T-cell (primary cell): ENCODE results near the gene MTURN. TPM values are rescaled to one million over a fixed set of nuclear protein-coding genes. Genes with fewer than 3 reads are reported as not detected.

Experiments used
- ATAC-seq, 4 experiments: fragments of 200-7000 bp in 3 of 4; fragments of 150-1000 bp in 1 of 4; cut with Tn5 transposase; replicated peaks in 1 of 4; 1 replicate in 3 of 4; 2 replicates in 1 of 4; pipeline ENCODE4 v1.10.0; 2021; ENCODE audit warnings: moderate library complexity in 3 of 4, mild to moderate bottlenecking in 2 of 4, moderate number of reproducible peaks in 1 of 4
- CTCF ChIA-PET, 2 donors: fragments of 300-600 bp; sonication (Branson Sonifier 250); formaldehyde crosslinking; loops; one replicate each; lab custom pipeline; 2022; ENCODE audit warnings: antibody characterized with exemption in 2 of 2; lab: Charles Lee
- POLR2A ChIA-PET, 2 donors: fragments of 300-600 bp; sonication (Branson Sonifier 250); formaldehyde crosslinking; loops; one replicate each; lab custom pipeline; 2022; ENCODE audit warnings: antibody characterized with exemption in 2 of 2; lab: Charles Lee
- DNase-seq, 35 experiments: peaks; one replicate each; pipeline versions ENCODE4 v3.0.0 to v3.0.0-alpha.2; 2013 to 2023
- H3K27ac ChIP-seq: one replicate; pipeline ENCODE4 v1.5.1; 2013; ENCODE audit warnings: low read length
- H3K27me3 ChIP-seq, 2 experiments: replicated peaks in 1 of 2; 1 replicate in 1 of 2; 2 replicates in 1 of 2; pipeline versions ENCODE4 v1.6.1 to v1.7.0; 2013; ENCODE audit warnings: low read length in 1 of 2, mixed read lengths in 1 of 2; ENCODE audit not compliant: control insufficient read depth in 2 of 2, insufficient read depth in 2 of 2; ENCODE audit errors: extremely low read depth in 1 of 2
- H3K36me3 ChIP-seq, 2 donors: 1 replicate in 1 of 2; 2 replicates in 1 of 2; pipeline versions ENCODE4 v1.6.1 to v1.7.0; 2013; ENCODE audit warnings: low read length in 1 of 2; ENCODE audit not compliant: control insufficient read depth in 2 of 2, insufficient read depth in 1 of 2; ENCODE audit errors: extremely low read depth in 1 of 2
- H3K4me1 ChIP-seq, 2 experiments: 1 replicate in 1 of 2; 2 replicates in 1 of 2; pipeline versions ENCODE4 v1.6.1 to v1.7.0; 2013; ENCODE audit warnings: low read length in 2 of 2, mixed read lengths in 1 of 2; ENCODE audit not compliant: insufficient read depth in 2 of 2, control insufficient read depth in 1 of 2; ENCODE audit errors: extremely low read depth in 1 of 2
- H3K4me3 ChIP-seq, 2 donors: 1 replicate in 1 of 2; 2 replicates in 1 of 2; pipeline versions ENCODE4 v1.5.1 to v1.7.0; 2013; ENCODE audit warnings: mild to moderate bottlenecking in 2 of 2, low read length in 1 of 2, moderate library complexity in 1 of 2; ENCODE audit not compliant: control insufficient read depth in 1 of 2; ENCODE audit errors: extremely low read depth in 1 of 2
- H3K9me3 ChIP-seq: 2 replicates; pipeline ENCODE4 v1.7.0; 2013
- H3K27ac Mint-ChIP-seq, 2 donors: one replicate each; pipeline ENCODE4 v1.8.0; 2020 to 2021; ENCODE audit warnings: mild to moderate bottlenecking in 2 of 2, mixed read lengths in 2 of 2
- H3K27me3 Mint-ChIP-seq, 2 donors: one replicate each; pipeline ENCODE4 v1.8.0; 2021 to 2022; ENCODE audit warnings: mixed read lengths in 2 of 2
- H3K36me3 Mint-ChIP-seq: one replicate; pipeline ENCODE4 v1.8.0; 2021; ENCODE audit warnings: mixed read lengths
- H3K4me1 Mint-ChIP-seq, 3 donors: one replicate each; pipeline ENCODE4 v1.8.0; 2020 to 2022; ENCODE audit warnings: mixed read lengths in 3 of 3, mild to moderate bottlenecking in 1 of 3
- H3K4me3 Mint-ChIP-seq, 3 donors: one replicate each; pipeline ENCODE4 v1.8.0; 2020 to 2022; ENCODE audit warnings: mild to moderate bottlenecking in 3 of 3, mixed read lengths in 3 of 3, moderate library complexity in 3 of 3
- H3K9me3 Mint-ChIP-seq, 3 donors: one replicate each; pipeline ENCODE4 v1.8.0; 2020 to 2022; ENCODE audit warnings: mixed read lengths in 3 of 3
- WGBS: methylation state at CpG from one replicate; pipeline ENCODE4 v1.1.5; 2013; ENCODE audit warnings: missing lambda C conversion rate; ENCODE audit not compliant: insufficient coverage; 5-methylcytosine and 5-hydroxymethylcytosine counted together
- total RNA-seq, 35 experiments: library from RNA in 6 of 35; stranded (reverse) in 6 of 35; fragments of 120-200 nt in 1 of 35; gene quantifications; one replicate each; pipeline versions ENCODE4 v1.2.1 to v1.2.4 and lab custom pipeline; 2013 to 2026

The MTURN gene
- total RNA-seq, 5 donors from 2014 or later (not counting 1 experiment from before 2014, with no cell fraction given) = 17.3 to 26.3 (median 22.8) TPM

- ChIA-PET CTCF (no interaction called here), POLR2A (interaction anchor here in 1 of 2 donors (0.7 kb wide), 1 partner anchor 9 kb away, joined by 3 read pairs; no protein-coding TSS in a partner anchor)
- peaks cover 4% of the 10 kb centered on the region for H3K36me3 Mint-ChIP-seq
- Histone ChIP-seq H3K36me3 (no peaks in the 10 kb centered on the region), H3K4me3 (no peak overlapping the region), H3K9me3 (no peaks in the 10 kb centered on the region), H3K27me3 (no peaks in the 10 kb centered on the region), H3K27ac (no peak overlapping the region), H3K4me1 (peaks cover 0 to 8% of the 10 kb centered on the region in 2 experiments)
- no peaks in the 10 kb centered on the region for H3K9me3 Mint-ChIP-seq
- H3K4me3 Mint-ChIP-seq = no peak overlapping the region
- WGBS = 87% methylated on average over 6 of the region's 9 CpGs
- ATAC-seq (no peak), DNase-seq (no peak)
- no peak overlapping the region for H3K27ac Mint-ChIP-seq
- H3K4me1 Mint-ChIP-seq = peaks cover 0 to 3% (median 0%) of the 10 kb centered on the region in 3 donors
- H3K27me3 Mint-ChIP-seq = no peaks in the 10 kb centered on the region
These were observed 37.1 kb downstream of the MTURN start for GRCh38 chr7:30171766-30172447.

- no peak for ATAC-seq
- Mint-ChIP-seq H3K4me1 (peaks cover 0 to 4% (median 0%) of the 10 kb centered on the region in 3 donors), H3K36me3 (peaks cover 4% of the 10 kb centered on the region), H3K27ac (no peak overlapping the region), H3K27me3 (no peaks in the 10 kb centered on the region), H3K4me3 (no peak overlapping the region), H3K9me3 (no peaks in the 10 kb centered on the region)
- Histone ChIP-seq H3K27me3 (no peaks in the 10 kb centered on the region), H3K9me3 (no peaks in the 10 kb centered on the region), H3K4me3 (no peak overlapping the region), H3K36me3 (no peaks in the 10 kb centered on the region), H3K4me1 (peaks cover 0 to 8% of the 10 kb centered on the region in 2 experiments), H3K27ac (no peak overlapping the region)
- CTCF ChIA-PET = interaction anchor here in 1 of 2 donors (0.5 kb wide), 1 partner anchor 101 kb away, joined by 3 read pairs; no protein-coding TSS in a partner anchor
- 92% methylated on average over 2 of the region's 3 CpGs for WGBS
- no peak for DNase-seq
- POLR2A ChIA-PET = no interaction called here
These were observed 37.7 kb downstream of the MTURN start for GRCh38 chr7:30172451-30172850.

- H3K27me3 ChIP-seq = no peaks in the 10 kb centered on the region
- ChIA-PET CTCF (interaction anchor here in 1 of 2 donors (0.5 kb wide), 1 partner anchor 100 kb away, joined by 3 read pairs; no protein-coding TSS in a partner anchor), POLR2A (no interaction called here)
- DNase-seq = no peak
- WGBS = 89% methylated on average over 10 of the region's 13 CpGs
- ATAC-seq = no peak
- H3K27ac Mint-ChIP-seq = no peak overlapping the region
- no peak overlapping the region for H3K4me3 Mint-ChIP-seq
- H3K36me3 Mint-ChIP-seq = no peaks in the 10 kb centered on the region
- H3K4me3 ChIP-seq = no peak overlapping the region
- H3K4me1 ChIP-seq = peaks cover 0 to 8% of the 10 kb centered on the region in 2 experiments
- H3K4me1 Mint-ChIP-seq = peaks cover 0 to 8% (median 0%) of the 10 kb centered on the region in 3 donors
- no peak overlapping the region for H3K27ac ChIP-seq
- no peaks in the 10 kb centered on the region for H3K9me3 ChIP-seq
- H3K9me3 Mint-ChIP-seq = no peaks in the 10 kb centered on the region
- H3K36me3 ChIP-seq = no peaks in the 10 kb centered on the region
- H3K27me3 Mint-ChIP-seq = no peaks in the 10 kb centered on the region
These were observed 38.5 kb downstream of the MTURN start for GRCh38 chr7:30173058-30173897.

GRCh38 chr7:30175180-30175579, 40.4 kb downstream of the MTURN start:
- Mint-ChIP-seq H3K9me3 (no peaks in the 10 kb centered on the region), H3K27ac (no peak overlapping the region), H3K4me1 (peaks cover 7 to 18% (median 9%) of the 10 kb centered on the region in 3 donors), H3K36me3 (no peaks in the 10 kb centered on the region), H3K27me3 (no peaks in the 10 kb centered on the region), H3K4me3 (no peak overlapping the region)
- Histone ChIP-seq H3K27ac (no peak overlapping the region), H3K4me3 (no peak overlapping the region), H3K9me3 (no peaks in the 10 kb centered on the region), H3K4me1 (peaks cover 0 to 16% of the 10 kb centered on the region in 2 experiments), H3K36me3 (no peaks in the 10 kb centered on the region), H3K27me3 (no peaks in the 10 kb centered on the region)
- 82% methylated on average over 3 of the region's 3 CpGs for WGBS
- CTCF ChIA-PET = no interaction called here
- POLR2A ChIA-PET = interaction anchor here in 1 of 2 donors (0.5 kb wide), 1 partner anchor 416 kb away, joined by 4 read pairs; no protein-coding TSS in a partner anchor
- DNase-seq = no peak
- ATAC-seq = no peak

GRCh38 chr7:30175636-30176147, 40.9 kb downstream of the MTURN start:
- ATAC-seq = no peak
- Mint-ChIP-seq H3K9me3 (no peaks in the 10 kb centered on the region), H3K36me3 (no peaks in the 10 kb centered on the region), H3K4me3 (no peak overlapping the region), H3K27me3 (no peaks in the 10 kb centered on the region), H3K4me1 (peaks cover 7 to 18% (median 9%) of the 10 kb centered on the region in 3 donors), H3K27ac (no peak overlapping the region)
- H3K36me3 ChIP-seq = no peaks in the 10 kb centered on the region
- no peak overlapping the region for H3K27ac ChIP-seq
- no peak overlapping the region for H3K4me3 ChIP-seq
- POLR2A ChIA-PET = interaction anchor here in 1 of 2 donors (0.5 kb wide), 1 partner anchor 416 kb away, joined by 4 read pairs; no protein-coding TSS in a partner anchor
- peaks cover 0 to 16% of the 10 kb centered on the region in 2 experiments for H3K4me1 ChIP-seq
- WGBS = 95% methylated on average over 6 of the region's 7 CpGs
- no peaks in the 10 kb centered on the region for H3K27me3 ChIP-seq
- no peaks in the 10 kb centered on the region for H3K9me3 ChIP-seq
- DNase-seq = no peak
- CTCF ChIA-PET = no interaction called here

- Mint-ChIP-seq H3K36me3 (no peaks in the 10 kb centered on the region), H3K27ac (no peak overlapping the region), H3K4me3 (no peak overlapping the region), H3K9me3 (no peaks in the 10 kb centered on the region), H3K4me1 (peaks cover 7 to 18% (median 9%) of the 10 kb centered on the region in 3 donors), H3K27me3 (no peaks in the 10 kb centered on the region)
- no peak overlapping the region for H3K4me3 ChIP-seq
- H3K9me3 ChIP-seq = no peaks in the 10 kb centered on the region
- no peak overlapping the region for H3K27ac ChIP-seq
- ChIA-PET POLR2A (no interaction called here), CTCF (no interaction called here)
- ATAC-seq (no peak), DNase-seq (no peak)
- H3K4me1 ChIP-seq = peaks cover 0 to 16% of the 10 kb centered on the region in 2 experiments
- H3K27me3 ChIP-seq = no peaks in the 10 kb centered on the region
- H3K36me3 ChIP-seq = no peaks in the 10 kb centered on the region
- 86% methylated on average over 4 of the region's 6 CpGs for WGBS
These were observed 41.8 kb downstream of the MTURN start for GRCh38 chr7:30176463-30177109.
